Adrenal gland (tissue), 5 donors: ENCODE data around the gene SLC47A2.

ENCODE experiments used
- CTCF ChIP-seq, 6 experiments: fragments of 450-650 bp in 4 of 6; fragments of 200-600 bp in 2 of 6; sonication (generic) in 1 of 6; IDR thresholded peaks; 1 replicate in 5 of 6; 2 replicates in 1 of 6; pipeline versions ENCODE4 v1.5.1 to v1.8.0; 2016 to 2021; ENCODE audit warnings: antibody characterized with exemption in 6 of 6, mild to moderate bottlenecking in 2 of 6, moderate library complexity in 1 of 6
- POLR2A ChIP-seq, 2 donors: fragments of 450-650 bp; IDR thresholded peaks; one replicate each; pipeline ENCODE4 v1.6.1; 2017; ENCODE audit warnings: antibody characterized with exemption in 2 of 2, mild to moderate bottlenecking in 2 of 2, moderate library complexity in 1 of 2
- donor health status: DM: no; HTN: no; CAD: no.

GRCh38 chr17:19731626-19732025, 15.2 kb upstream of the SLC47A2 start:
- TF ChIP-seq CTCF (IDR thresholded peaks at IDR 0.05) (no peak), POLR2A (IDR thresholded peaks at IDR 0.05) (no peak)
